Mesenteric fat pad (tissue), 1 donor: ENCODE data around the gene RNF212. TPM values are rescaled to one million over a fixed set of nuclear protein-coding genes. Genes with fewer than 3 reads are reported as not detected.

ENCODE experiments used
- DNase-seq: peaks from one replicate; pipeline ENCODE4 v3.0.0-alpha.2; 2020; ENCODE audit warnings: low spot score
- total RNA-seq: library from RNA; stranded (reverse); fragmentation: NEBNext Ultra II Directional; extraction: Animal tissue kit (Norgen Biotek cat#: 25700); gene quantifications from one replicate; pipeline ENCODE4 v1.2.1, GENCODE V29; 2021
- donor health status: DM: yes; HTN: yes; CAD: no.

The RNF212 gene
- total RNA-seq, 1 donor from 2014 or later, result 4.2 TPM

DNA sequence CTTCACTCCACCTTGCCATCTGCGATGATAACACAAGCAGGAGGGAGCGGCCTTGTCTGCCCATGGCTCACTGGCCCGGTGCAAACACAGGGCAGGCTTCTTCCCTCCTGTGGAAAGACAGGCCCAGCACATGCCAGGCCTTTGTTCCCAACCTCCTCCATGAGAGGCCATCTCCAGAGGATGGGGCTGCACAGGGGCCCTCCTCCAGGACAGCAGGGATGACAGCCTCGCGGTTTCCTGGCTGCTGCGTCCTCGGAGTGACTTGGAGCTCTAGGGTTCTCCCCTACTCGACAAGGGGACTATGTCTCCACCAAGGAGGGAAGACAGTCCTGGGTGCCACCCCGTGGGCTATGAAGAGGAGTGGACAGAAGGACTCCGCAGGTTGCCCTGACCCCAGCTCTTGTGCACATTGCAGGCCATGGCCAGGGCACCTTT lies 21.8 kb downstream of the RNF212 start:
- DNase-seq, result peak; percentile 75

- DNase-seq, result peak; percentile 62
Observed at GRCh38 chr4:1090465-1091440, 22.6 kb downstream of the RNF212 start.

GRCh38 chr4:1090036-1090435 lies 23.3 kb downstream of the RNF212 start:
- DNase-seq, result peak; percentile 60

DNA sequence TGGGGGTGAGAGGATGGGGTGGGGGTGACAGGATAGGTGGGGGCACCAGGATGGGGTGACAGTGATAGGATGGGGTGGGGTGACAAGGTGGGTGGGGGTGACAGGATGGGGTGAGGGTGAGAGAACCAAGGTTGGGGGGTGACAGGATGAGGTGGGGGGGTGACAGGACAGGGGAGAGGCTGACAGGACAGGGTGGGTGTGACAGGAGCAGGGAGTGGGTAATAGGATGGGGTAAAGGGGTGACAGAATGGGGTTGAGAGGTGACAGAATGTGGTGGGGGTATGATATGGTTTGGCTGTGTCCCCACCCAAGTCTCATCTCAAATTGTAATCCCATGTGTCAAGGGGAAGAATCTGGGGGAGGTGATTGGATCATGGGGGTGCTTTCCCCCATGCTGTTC lies 26.0 kb downstream of the RNF212 start:
- no peak for DNase-seq

DNA sequence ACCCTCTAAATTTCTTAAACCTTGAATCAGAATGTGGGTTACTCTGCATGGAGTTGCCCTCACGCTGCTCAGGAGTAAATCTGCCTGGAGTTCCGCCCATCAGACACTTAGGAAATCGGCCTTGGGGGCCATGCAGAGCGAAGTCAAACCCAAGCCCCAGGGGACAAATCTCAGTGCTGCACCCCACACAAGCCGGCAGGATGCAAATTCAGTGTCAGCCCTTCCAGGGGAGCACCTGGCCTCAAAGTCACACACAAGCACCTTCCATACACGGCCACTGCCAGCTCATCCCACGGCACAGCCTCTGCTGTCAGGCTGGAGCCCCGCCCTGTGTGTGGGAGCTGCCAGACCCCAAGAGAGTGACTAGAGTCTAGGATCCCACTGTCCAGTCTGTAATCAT lies 27.4 kb downstream of the RNF212 start:
- DNase-seq, result peak; percentile 62

DNA sequence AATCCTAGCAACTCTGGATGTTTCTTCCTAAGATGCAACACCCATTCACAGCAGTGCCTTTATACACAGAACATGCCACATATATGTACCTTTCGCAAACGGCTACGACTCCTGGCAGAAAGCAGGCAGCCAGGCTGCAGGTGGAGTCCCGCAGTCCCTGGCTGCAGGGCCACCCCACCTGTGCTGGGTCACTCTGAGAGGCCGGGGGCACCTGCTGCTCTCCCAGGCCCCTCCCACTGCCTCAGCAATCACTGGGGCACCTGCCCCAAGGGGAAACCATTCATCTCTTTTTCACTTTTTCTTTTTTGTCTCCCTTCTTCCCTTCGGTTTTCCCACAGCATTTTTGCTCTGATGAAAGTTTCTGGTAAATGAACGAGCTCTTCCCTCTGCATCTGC lies 28.0 kb downstream of the RNF212 start:
- DNase-seq, result peak; percentile 49

- DNase-seq, result peak; percentile 84
Observed at GRCh38 chr4:1084796-1085403, 28.5 kb downstream of the RNF212 start.

- DNase-seq, result peak; percentile 60
Observed at GRCh38 chr4:1084394-1084793, 29.0 kb downstream of the RNF212 start.

GRCh38 chr4:1082215-1083182 lies 30.9 kb downstream of the RNF212 start:
- DNase-seq, result peak; percentile 89

DNA sequence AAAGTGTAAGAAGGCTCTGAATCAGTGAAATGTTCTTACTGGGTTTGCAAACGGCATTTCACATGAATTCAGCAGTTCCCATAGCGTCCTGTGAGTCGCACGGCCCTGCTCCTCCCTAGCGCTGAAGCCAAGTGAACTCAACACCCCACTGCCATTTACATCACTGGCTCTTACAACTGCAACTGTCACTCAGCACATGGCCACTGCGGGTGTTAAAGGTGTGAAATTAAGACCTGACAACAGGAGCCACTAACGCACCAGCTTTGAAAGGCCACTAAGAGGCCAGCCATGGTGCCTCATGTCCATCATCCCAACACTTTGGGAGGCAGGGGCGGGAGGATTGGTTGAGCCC lies 31.7 kb downstream of the RNF212 start:
- peak; percentile 75 for DNase-seq

GRCh38 chr4:1080961-1081688 lies 32.2 kb downstream of the RNF212 start:
- peak; percentile 37 for DNase-seq

DNA sequence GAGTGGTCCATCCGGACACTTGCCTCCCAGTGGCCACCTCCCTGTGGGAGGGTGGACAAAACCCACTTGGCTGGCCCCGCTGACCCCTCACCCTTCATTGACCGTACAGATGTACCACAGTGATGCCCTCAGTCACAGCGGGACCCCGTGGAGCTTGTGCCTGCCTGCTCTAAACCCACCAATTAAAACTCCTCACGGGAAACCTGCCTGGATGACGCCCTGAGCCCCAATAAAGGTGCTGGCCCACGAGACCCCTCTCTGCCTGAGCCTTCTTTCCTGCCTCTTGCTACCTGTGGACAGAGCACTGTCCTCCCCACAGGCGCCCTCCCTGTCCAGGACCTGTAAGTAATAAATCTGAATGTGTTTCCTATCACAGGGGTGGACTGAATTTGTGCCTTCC lies 32.9 kb downstream of the RNF212 start:
- peak; percentile 81 for DNase-seq

DNA sequence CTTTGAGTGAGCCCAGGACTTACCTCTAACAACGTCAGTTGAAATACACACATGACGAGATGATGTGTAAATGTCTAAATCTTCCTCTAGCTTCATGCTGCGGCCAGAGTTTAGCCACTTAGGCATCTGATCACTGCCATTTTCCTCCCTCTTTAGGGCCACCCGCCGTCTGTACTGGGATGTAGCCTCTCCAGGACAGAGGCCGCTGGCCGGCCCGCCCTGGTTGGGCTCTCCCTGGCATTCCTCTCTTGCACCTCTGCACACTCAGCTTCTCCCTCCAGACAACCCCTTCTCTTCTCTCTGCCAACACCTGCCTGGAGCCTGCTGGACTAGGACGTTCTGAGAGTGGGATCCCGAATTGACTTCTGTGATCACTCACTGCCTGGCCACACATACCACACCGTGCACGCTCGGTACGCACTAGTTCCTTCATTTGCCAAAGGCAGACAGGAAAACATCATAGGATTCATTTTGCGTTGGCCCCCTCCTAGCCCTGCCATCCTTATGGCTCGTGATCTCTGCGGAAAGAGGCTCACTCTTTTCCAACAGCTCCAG lies 33.6 kb downstream of the RNF212 start:
- peak; percentile 57 for DNase-seq

- DNase-seq, result peak; percentile 43
Observed at GRCh38 chr4:1078490-1078889, 34.9 kb downstream of the RNF212 start.

GRCh38 chr4:1077711-1078477 lies 35.5 kb downstream of the RNF212 start:
- DNase-seq, result peak; percentile 86

DNA sequence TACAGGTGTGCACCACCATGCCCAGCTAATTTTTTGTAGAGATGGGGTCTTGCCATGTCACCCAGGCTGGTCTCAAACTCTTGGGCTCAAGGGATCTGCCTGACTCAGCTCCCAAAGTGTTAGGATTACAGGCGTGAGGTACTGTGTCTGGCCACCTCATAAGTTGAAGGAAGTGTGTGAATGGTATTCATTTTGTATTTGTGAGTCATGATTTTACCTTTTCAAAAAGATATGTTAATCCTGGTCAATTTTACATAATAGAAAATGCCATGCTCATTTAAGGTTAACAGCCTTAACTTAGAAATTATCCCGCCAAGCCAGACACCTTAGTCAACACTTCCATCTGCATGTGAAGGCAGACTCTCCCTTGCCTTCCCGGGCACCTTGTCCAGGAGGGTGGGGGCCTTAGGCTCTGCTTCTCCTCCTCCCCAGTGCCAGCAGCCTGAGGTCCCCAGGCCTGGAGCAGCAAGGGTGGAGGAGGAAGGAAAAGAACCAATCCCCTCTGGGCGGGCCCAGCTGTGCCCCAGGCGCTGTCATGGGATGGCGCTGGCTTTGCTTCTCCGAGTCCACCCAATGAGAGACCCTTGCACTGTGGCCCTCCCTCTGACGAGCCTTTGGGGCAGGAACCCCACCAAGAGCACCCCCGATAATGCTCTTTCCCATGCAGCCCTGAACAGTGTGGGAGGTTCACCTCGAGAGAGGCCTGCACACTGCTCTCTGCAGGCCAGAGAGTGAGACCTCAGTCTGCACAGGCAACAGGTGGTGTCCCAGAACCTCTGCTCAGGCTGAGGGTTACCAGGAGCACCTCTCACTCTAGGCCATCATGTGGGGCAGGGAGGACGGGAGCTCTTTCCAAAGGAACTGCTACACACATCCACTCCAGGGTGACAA lies 37.3 kb downstream of the RNF212 start:
- no peak for DNase-seq

- DNase-seq, result no peak
Observed at GRCh38 chr4:1075225-1075624, 38.1 kb downstream of the RNF212 start.

DNA sequence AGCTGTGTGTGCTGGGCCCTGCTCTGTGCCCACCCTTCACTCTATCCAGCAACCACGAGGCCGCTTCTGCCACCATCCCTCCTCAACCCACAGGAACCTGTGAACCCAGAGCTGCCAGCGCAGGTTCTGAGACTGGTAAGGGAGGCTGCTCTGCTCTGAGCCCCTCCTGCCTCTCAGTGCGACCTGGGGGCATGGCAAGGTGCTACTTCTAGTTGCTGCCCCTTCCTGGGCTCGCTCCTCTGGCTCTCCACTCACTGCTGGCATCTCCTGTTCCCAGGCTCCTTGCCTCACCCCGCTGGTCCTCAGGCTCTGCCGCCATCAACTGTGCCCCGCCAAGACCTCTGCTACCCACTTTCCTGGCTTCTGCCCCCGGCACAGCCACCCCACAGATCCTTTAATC lies 39.3 kb downstream of the RNF212 start:
- DNase-seq, result no peak
